H1 (cell line): Measurements from ENCODE around the gene CYB5B. TPM values are rescaled to one million over a fixed set of nuclear protein-coding genes. Genes with fewer than 3 reads are reported as not detected.

Source experiments
- ATF2 ChIP-seq: IDR thresholded peaks from 2 replicates; pipeline ENCODE4 v1.6.1; 2012; ENCODE audit warnings: low read length, inconsistent platforms
- CHD7 ChIP-seq: fragments of 300-600 bp; sonication (generic); IDR thresholded peaks from 2 replicates; pipeline ENCODE4 v1.7.1; 2012; ENCODE audit warnings: low read length, moderate library complexity, mild to moderate bottlenecking, inconsistent platforms; ENCODE audit not compliant: insufficient replicate concordance
- KDM5A ChIP-seq: fragments of 200-600 bp; IDR thresholded peaks from 2 replicates; pipeline ENCODE4 v1.7.1; 2012; ENCODE audit warnings: mild to moderate bottlenecking, low read length, inconsistent platforms, mixed read lengths
- POLR2A ChIP-seq, 2 experiments: IDR thresholded peaks; 1 replicate in 1 of 2; 2 replicates in 1 of 2; pipeline ENCODE4 v1.6.1; 2011; ENCODE audit warnings: low read depth in 2 of 2, low read length in 2 of 2, mild to moderate bottlenecking in 2 of 2; ENCODE audit errors: control extremely low read depth in 1 of 2
- SIRT6 ChIP-seq: IDR thresholded peaks from one replicate; pipeline ENCODE4 v1.7.1; 2012; ENCODE audit warnings: low read length, inconsistent platforms
- SP2 ChIP-seq: IDR thresholded peaks from 2 replicates; pipeline ENCODE4 v1.6.1; 2012; ENCODE audit warnings: mild to moderate bottlenecking, low read length, inconsistent platforms
- SP4 ChIP-seq: IDR thresholded peaks from 2 replicates; pipeline ENCODE4 v1.6.1; 2012; ENCODE audit warnings: low read length, inconsistent platforms
- USF2 ChIP-seq: IDR thresholded peaks from 2 replicates; pipeline ENCODE4 v1.6.1; 2011; ENCODE audit warnings: low read length, improper control_type of control experiment
- polyA plus RNA-seq, 7 experiments: library from polyadenylated mRNA; depleted of rRNA in 3 of 7; stranded (reverse) in 5 of 7; unstranded in 2 of 7; fragments of >200 nt in 5 of 7; fragments of 200-250 nt in 2 of 7; gene quantifications; 1 replicate in 5 of 7; 2 replicates in 1 of 7; 4 replicates in 1 of 7; pipeline versions ENCODE4 v1.2.1 to v1.2.3, GENCODE V29; 2011 to 2013; ENCODE audit warnings: missing spikeins in 2 of 7, mixed read lengths in 2 of 7
- total RNA-seq: library from RNA; stranded (reverse); fragmentation: NEBNext Ultra II Directional; extraction: Animal tissue kit (Norgen Biotek cat#: 25700); gene quantifications from 2 replicates; pipeline ENCODE4 v1.2.1, GENCODE V29; 2021

Gene CYB5B
- total and polyA plus RNA-seq, 2 of the 8 experiments (the other 6 are each of a cell fraction or from before 2014, with no cell fraction given): 108 to 127 TPM

GRCh38 chr16:69407702-69408323, 16.6 kb upstream of the CYB5B start (continued):
- no peak for TF ChIP-seq CHD7
- TF ChIP-seq SIRT6: no peak
- TF ChIP-seq POLR2A (IDR thresholded peaks at IDR 0.05; ENCODE audit: control extremely low read depth in 1 of 2, low read depth in 2 of 2, low read length in 2 of 2): no peak
- TF ChIP-seq USF2: no peak
- no peak for TF ChIP-seq SP4
- TF ChIP-seq ATF2: no peak
- no peak for TF ChIP-seq KDM5A
- TF ChIP-seq SP2: no peak
